ENCODE data around the gene NGLY1.

NGLY1 gene

GRCh38 chr3:25677121-25677520, 106.1 kb downstream of the NGLY1 start:
- Histone ChIP-seq H3F3A (ENCODE audit: insufficient read depth, low read length) (no peaks in the 10 kb centered on the region), H3K36me3 (replicated peaks; ENCODE audit: insufficient read depth, low read length) (no peaks in the 10 kb centered on the region), H3K4me3 (ENCODE audit: low read length) (no peak overlapping the region), H3K9ac (ENCODE audit: low read length) (no peak overlapping the region), H3K4me2 (ENCODE audit: low read depth, low read length) (no peak overlapping the region), H3K27me3 (replicated peaks; ENCODE audit: insufficient read depth, low read length) (no peaks in the 10 kb centered on the region), H3K27ac (ENCODE audit: low read length) (no peak overlapping the region), H3K9me2 (replicated peaks; ENCODE audit: insufficient read depth, low read length) (no peaks in the 10 kb centered on the region), H3K79me2 (ENCODE audit: low read length) (no peaks in the 10 kb centered on the region), H3K9me3 (replicated peaks; ENCODE audit: insufficient read depth, low read length) (no peaks in the 10 kb centered on the region), H3K4me1 (ENCODE audit: low read length) (no peaks in the 10 kb centered on the region), H2AFZ (ENCODE audit: low read length) (no peak overlapping the region), H4K20me1 (ENCODE audit: insufficient read depth, low read length) (no peaks in the 10 kb centered on the region)
- TF ChIP-seq CTCF (IDR thresholded peaks at IDR 0.05; ENCODE audit: low read length) (no peak), EZH2 (optimal IDR thresholded peaks at IDR 0.05; ENCODE audit: low read depth, low read length) (no peak), EZH2phosphoT487 (IDR thresholded peaks at IDR 0.05; ENCODE audit: low read length) (no peak)
- DNase-seq: no peak

- no peak for DNase-seq
- H3K36me3 ChIP-seq (replicated peaks; ENCODE audit: insufficient read depth, low read length): no peaks in the 10 kb centered on the region
- no peak overlapping the region for H3K4me2 ChIP-seq (ENCODE audit: low read depth, low read length)
- 0 out of 2 replicates have a peak, but pooled peaks cover 4% of the 10 kb centered on the region for H3K4me1 ChIP-seq (ENCODE audit: low read length)
- no peaks in the 10 kb centered on the region for H3K9me2 ChIP-seq (replicated peaks; ENCODE audit: insufficient read depth, low read length)
- no peak overlapping the region for H3K27ac ChIP-seq (ENCODE audit: low read length)
- no peaks in the 10 kb centered on the region for H3K27me3 ChIP-seq (replicated peaks; ENCODE audit: insufficient read depth, low read length)
- H2AFZ ChIP-seq (ENCODE audit: low read length): no peak overlapping the region
- no peak overlapping the region for H3K9ac ChIP-seq (ENCODE audit: low read length)
- no peak overlapping the region for H3K4me3 ChIP-seq (ENCODE audit: low read length)
- no peaks in the 10 kb centered on the region for H3K79me2 ChIP-seq (ENCODE audit: low read length)
- H3F3A ChIP-seq (ENCODE audit: insufficient read depth, low read length): no peaks in the 10 kb centered on the region
- no peaks in the 10 kb centered on the region for H4K20me1 ChIP-seq (ENCODE audit: insufficient read depth, low read length)
- no peak for TF ChIP-seq CTCF (IDR thresholded peaks at IDR 0.05; ENCODE audit: low read length)
- no peak for TF ChIP-seq EZH2 (optimal IDR thresholded peaks at IDR 0.05; ENCODE audit: low read depth, low read length)
- TF ChIP-seq EZH2phosphoT487 (IDR thresholded peaks at IDR 0.05; ENCODE audit: low read length): no peak
- no peaks in the 10 kb centered on the region for H3K9me3 ChIP-seq (replicated peaks; ENCODE audit: insufficient read depth, low read length)
Observed at GRCh38 chr3:25674670-25675069, 108.6 kb downstream of the NGLY1 start.

GRCh38 chr3:25673738-25674298, 109.4 kb downstream of the NGLY1 start:
- Histone ChIP-seq H3K79me2 (ENCODE audit: low read length) (no peaks in the 10 kb centered on the region), H4K20me1 (ENCODE audit: insufficient read depth, low read length) (no peaks in the 10 kb centered on the region), H3K27ac (ENCODE audit: low read length) (no peak overlapping the region), H3K9me3 (replicated peaks; ENCODE audit: insufficient read depth, low read length) (no peaks in the 10 kb centered on the region), H2AFZ (ENCODE audit: low read length) (no peak overlapping the region), H3K27me3 (replicated peaks; ENCODE audit: insufficient read depth, low read length) (no peaks in the 10 kb centered on the region), H3K9ac (ENCODE audit: low read length) (no peak overlapping the region), H3K4me2 (ENCODE audit: low read depth, low read length) (no peak overlapping the region), H3K36me3 (replicated peaks; ENCODE audit: insufficient read depth, low read length) (no peaks in the 10 kb centered on the region), H3K9me2 (replicated peaks; ENCODE audit: insufficient read depth, low read length) (no peaks in the 10 kb centered on the region), H3K4me3 (ENCODE audit: low read length) (no peak overlapping the region), H3F3A (ENCODE audit: insufficient read depth, low read length) (no peaks in the 10 kb centered on the region), H3K4me1 (ENCODE audit: low read length) (0 out of 2 replicates have a peak, but pooled peaks cover 4% of the 10 kb centered on the region)
- TF ChIP-seq EZH2 (optimal IDR thresholded peaks at IDR 0.05; ENCODE audit: low read depth, low read length) (no peak), EZH2phosphoT487 (IDR thresholded peaks at IDR 0.05; ENCODE audit: low read length) (no peak), CTCF (IDR thresholded peaks at IDR 0.05; ENCODE audit: low read length) (no peak)
- no peak for DNase-seq

All from MM.1S (cell line).